Effector memory CD4-positive, alpha-beta T cell (primary cell): Measurements from ENCODE around the gene COL16A1.
A peak's percentile ranks its signal among the peaks of the same experiment; 100 is the strongest.

Experiments
- DNase-seq, 3 donors: peaks; one replicate each; pipeline ENCODE4 v3.0.0-alpha.2; 2020
- H3K27ac ChIP-seq: 2 replicates; pipeline ENCODE4 v1.7.0; 2013; ENCODE audit warnings: mild to moderate bottlenecking, low read length, moderate library complexity; ENCODE audit not compliant: insufficient read depth, poor library complexity, severe bottlenecking
- H3K27me3 ChIP-seq: replicated peaks from 2 replicates; pipeline ENCODE4 v1.7.0; 2013; ENCODE audit warnings: mild to moderate bottlenecking, low read length; ENCODE audit not compliant: insufficient read depth, control insufficient read depth, poor library complexity, severe bottlenecking
- H3K36me3 ChIP-seq: 2 replicates; pipeline ENCODE4 v1.7.0; 2013; ENCODE audit warnings: mild to moderate bottlenecking, low read length, moderate library complexity; ENCODE audit not compliant: control insufficient read depth, insufficient read depth
- H3K4me1 ChIP-seq: 2 replicates; pipeline ENCODE4 v1.7.0; 2013; ENCODE audit warnings: low read length, mild to moderate bottlenecking; ENCODE audit not compliant: control insufficient read depth, insufficient read depth, poor library complexity, severe bottlenecking
- H3K4me3 ChIP-seq: 2 replicates; pipeline ENCODE4 v1.7.0; 2013; ENCODE audit warnings: low read length, low read depth, mild to moderate bottlenecking; ENCODE audit not compliant: insufficient read depth, poor library complexity, severe bottlenecking
- H3K9me3 ChIP-seq: 2 replicates; pipeline ENCODE4 v1.7.0; 2013; ENCODE audit warnings: mild to moderate bottlenecking, low read length, moderate library complexity; ENCODE audit not compliant: control insufficient read depth

COL16A1 gene

DNA sequence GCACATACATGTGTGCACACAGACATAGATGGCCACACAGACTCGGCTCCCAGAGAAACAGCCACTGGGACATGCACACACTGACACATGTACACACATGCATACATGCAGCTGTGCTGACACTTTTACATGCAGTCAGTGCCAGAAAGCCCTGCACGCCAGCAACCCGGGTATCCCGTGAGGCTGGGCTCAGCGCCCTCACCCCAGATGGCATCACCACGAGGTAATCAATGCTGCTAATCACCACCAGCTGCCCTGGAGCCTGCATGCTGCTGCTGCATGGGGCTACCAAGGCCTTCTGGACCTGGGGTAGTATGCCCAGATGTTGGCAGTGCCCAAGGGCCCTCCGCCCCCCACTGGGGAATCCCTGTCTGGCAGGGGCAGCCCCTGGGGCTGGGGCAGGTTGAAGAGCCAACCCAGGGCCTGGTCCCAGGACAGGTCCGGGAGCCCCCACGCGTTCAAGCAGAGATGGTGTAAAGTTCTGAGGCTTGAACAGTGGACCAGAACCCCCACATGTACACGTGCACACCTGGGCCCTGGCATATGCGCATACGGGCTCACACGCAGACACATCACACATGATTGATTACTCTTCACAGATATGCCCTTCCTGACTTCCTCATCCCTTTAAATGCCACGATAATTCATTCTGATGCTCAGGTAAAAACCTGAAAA, 2.7 kb upstream of the COL16A1 start:
- Histone ChIP-seq H3K4me3 (no peak overlapping the region), H3K9me3 (no peaks in the 10 kb centered on the region), H3K36me3 (no peaks in the 10 kb centered on the region), H3K27ac (no peak overlapping the region), H3K4me1 (peaks cover 13% of the 10 kb centered on the region), H3K27me3 (peaks cover 2% of the 10 kb centered on the region)
- no peak for DNase-seq

DNA sequence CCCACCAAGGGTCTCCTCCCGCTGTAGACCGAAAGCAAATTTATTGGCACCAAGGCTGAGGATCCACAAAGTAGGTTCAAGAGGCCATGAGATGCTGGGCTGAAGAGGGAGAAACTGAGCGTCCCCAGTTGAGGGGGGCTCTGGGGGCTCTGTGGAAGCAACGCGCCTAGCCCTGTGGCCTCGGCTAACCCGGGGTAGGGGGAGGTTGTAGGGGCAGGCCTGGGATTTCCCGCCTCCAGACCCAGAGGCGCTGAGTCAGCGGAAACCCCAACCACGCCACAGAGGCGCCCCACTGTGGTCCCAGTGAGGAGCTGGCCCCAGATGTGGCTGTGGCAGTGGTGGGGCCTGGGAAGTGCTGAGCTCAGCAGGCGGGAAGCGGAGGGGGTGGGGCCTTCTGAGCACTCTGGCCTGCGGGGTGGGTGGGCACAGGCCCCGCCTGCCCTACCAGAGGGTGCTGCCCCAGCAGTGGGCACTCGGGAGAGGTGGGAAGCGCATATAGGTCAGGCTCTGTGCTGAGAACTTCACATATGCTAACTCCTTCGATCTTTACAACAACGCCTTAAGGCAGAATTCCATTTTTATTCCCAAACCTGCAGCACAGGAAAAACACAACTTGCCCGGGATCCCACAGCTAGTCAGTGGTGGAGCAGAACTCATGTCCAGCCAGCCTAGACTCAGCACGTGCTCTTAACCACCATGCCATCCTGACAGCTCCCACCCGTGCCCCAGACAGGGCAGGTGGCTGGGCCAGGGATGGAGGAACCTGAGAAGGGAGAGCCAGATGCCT, 1.5 kb upstream of the COL16A1 start:
- peak; percentile 42 to 52 (median 43) for DNase-seq
- no peak overlapping the region for H3K4me3 ChIP-seq
- no peaks in the 10 kb centered on the region for H3K9me3 ChIP-seq
- H3K27ac ChIP-seq, result no peak overlapping the region
- peaks cover 13% of the 10 kb centered on the region for H3K4me1 ChIP-seq
- H3K36me3 ChIP-seq, result no peaks in the 10 kb centered on the region
- peaks cover 2% of the 10 kb centered on the region for H3K27me3 ChIP-seq

DNA sequence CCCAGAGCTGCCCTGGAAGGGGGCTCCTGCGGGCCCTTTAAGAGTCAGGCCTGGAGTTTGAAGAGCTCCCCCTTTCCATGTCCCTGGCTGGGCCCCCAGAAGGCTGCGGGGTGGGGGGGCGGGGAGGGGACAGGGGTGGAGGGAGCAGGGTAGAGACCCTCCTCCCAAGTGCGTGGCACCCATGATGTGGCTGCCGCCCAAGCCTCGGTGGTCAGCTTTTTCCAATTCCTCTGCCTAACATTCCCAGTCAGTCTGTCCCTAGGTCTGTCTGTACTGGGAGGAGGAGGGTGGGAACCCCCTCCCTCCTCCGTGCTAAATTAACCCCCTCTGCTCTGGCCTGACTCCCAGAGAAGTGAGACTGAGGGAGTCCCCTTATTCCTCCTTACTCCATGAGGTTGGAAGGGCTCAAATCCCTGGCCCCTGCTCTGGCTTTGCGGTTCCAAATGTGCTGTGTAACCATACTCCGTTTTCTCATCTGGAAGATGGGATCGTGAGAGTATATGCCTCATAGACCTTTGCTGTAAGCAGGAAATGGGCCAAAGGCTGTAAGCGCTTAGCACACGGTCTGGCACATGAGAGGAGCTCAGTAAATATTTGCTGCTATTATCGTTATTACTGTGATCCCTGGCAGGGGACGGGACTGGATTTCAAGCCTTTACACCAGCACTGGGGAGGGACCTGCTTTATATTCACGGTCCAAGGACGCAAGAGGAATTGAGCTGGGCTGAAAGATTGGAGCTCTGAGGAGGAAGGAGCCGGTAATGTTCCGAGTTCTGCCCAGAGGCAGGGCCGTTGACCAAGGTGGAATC, 658 bp upstream of the COL16A1 start:
- H3K36me3 ChIP-seq, result no peaks in the 10 kb centered on the region
- H3K9me3 ChIP-seq, result no peaks in the 10 kb centered on the region
- no peak overlapping the region for H3K4me3 ChIP-seq
- peaks cover 18% of the 10 kb centered on the region for H3K4me1 ChIP-seq
- peaks cover 2% of the 10 kb centered on the region for H3K27me3 ChIP-seq
- no peak overlapping the region for H3K27ac ChIP-seq
- no peak for DNase-seq

DNA sequence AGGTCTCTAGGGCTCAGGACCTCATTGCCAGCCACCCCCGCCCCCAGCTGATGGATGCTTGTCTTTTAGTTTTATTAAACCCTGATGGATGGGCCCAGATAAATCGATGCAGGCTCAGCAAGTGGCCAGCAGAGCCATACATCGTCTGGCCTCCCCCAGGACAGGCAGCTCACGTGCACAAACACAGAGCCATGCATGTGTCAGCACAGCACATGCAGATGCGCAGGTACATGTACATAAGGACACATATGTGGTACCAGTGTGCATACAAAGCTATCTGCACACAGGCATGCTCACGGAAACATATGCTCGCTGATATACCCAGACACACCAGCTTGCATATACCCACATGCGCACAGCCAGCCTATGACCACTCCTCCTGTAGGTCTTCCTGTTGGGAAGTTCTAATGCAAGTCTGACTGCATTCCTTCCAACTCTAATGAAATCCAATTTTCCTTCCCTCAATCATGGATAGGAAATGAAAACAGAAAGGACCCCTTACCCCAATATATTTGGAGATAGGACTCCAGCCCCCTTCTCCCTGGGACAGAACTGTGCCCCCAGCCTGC, 897 bp downstream of the COL16A1 start:
- no peaks in the 10 kb centered on the region for H3K9me3 ChIP-seq
- H3K27ac ChIP-seq, result no peak overlapping the region
- H3K36me3 ChIP-seq, result no peaks in the 10 kb centered on the region
- no peak overlapping the region for H3K4me3 ChIP-seq
- DNase-seq, result no peak
- peaks cover 2% of the 10 kb centered on the region for H3K27me3 ChIP-seq
- H3K4me1 ChIP-seq, result peaks cover 24% of the 10 kb centered on the region

GRCh38 chr1:31701091-31701736, 2.6 kb downstream of the COL16A1 start:
- H3K4me3 ChIP-seq, result no peak overlapping the region
- no peak overlapping the region for H3K27ac ChIP-seq
- H3K4me1 ChIP-seq, result peaks cover 24% of the 10 kb centered on the region
- DNase-seq, result no peak
- no peaks in the 10 kb centered on the region for H3K36me3 ChIP-seq
- H3K9me3 ChIP-seq, result no peaks in the 10 kb centered on the region
- H3K27me3 ChIP-seq, result peaks cover 2% of the 10 kb centered on the region

GRCh38 chr1:31700468-31701090, 3.2 kb downstream of the COL16A1 start:
- Histone ChIP-seq H3K9me3 (no peaks in the 10 kb centered on the region), H3K4me3 (no peak overlapping the region), H3K27ac (no peak overlapping the region), H3K36me3 (no peaks in the 10 kb centered on the region), H3K27me3 (peaks cover 2% of the 10 kb centered on the region), H3K4me1 (peaks cover 24% of the 10 kb centered on the region)
- DNase-seq, result no peak

DNA sequence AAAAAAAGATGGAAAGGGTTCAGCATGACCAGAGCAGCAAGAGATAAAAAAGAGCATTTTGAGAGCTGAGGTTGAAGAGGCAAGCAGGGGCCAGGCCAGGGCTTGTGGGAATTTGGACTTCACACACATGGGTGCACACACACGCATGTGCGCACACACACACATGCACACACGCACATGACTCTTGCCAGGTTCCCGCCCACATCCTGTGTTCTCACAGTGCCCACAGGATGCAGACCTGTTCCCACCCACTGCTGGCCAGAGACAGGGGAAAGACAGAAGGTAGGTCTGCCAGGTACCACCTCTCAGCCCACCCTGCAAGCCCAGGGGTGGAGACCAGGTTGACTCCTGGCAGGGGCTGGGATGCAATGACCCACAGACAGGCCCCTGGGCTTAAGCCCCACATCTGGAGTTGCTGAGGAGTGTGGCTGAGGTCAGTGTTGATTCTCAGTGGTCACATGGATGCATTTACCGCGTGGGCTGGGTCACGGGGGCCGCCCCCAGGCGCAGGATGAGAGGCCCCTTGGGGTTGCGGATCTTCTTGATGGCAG, 4.4 kb downstream of the COL16A1 start:
- no peaks in the 10 kb centered on the region for H3K36me3 ChIP-seq

GRCh38 chr1:31697369-31697984, 6.3 kb downstream of the COL16A1 start:
- Histone ChIP-seq H3K4me3 (no peak overlapping the region), H3K27me3 (no peaks in the 10 kb centered on the region), H3K36me3 (no peaks in the 10 kb centered on the region), H3K9me3 (no peaks in the 10 kb centered on the region), H3K4me1 (peaks cover 11% of the 10 kb centered on the region), H3K27ac (no peak overlapping the region)
- DNase-seq, result no peak

More for the DNA sequence above, 4.4 kb downstream of the COL16A1 start:
- Histone ChIP-seq H3K4me3 (no peak overlapping the region), H3K9me3 (no peaks in the 10 kb centered on the region), H3K27me3 (peaks cover under 1% of the 10 kb centered on the region), H3K4me1 (peaks cover 12% of the 10 kb centered on the region), H3K27ac (no peak overlapping the region)
- DNase-seq, result no peak

DNA sequence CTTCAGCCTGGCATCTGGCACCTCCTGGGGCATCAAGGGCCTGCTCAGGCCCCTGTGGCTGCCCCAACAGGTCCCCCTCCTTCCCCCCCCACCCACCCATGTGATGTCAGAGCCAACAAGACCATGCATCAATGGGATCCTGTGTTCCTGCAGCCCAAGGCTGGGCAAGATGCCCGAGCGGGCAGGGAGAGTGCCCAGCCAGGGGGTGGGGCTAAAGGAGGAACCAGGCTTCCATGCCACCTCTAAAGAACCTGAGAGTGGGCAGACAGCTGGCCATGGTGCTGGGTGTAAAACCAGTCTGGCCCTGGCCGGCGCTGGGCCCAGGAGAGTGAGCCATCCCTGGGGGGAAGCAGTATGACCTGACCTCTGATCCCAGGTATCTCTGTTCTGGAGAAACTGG, 7.6 kb downstream of the COL16A1 start:
- peaks cover 11% of the 10 kb centered on the region for H3K4me1 ChIP-seq
- H3K4me3 ChIP-seq, result no peak overlapping the region
- no peak for DNase-seq
- no peaks in the 10 kb centered on the region for H3K36me3 ChIP-seq
- H3K9me3 ChIP-seq, result no peaks in the 10 kb centered on the region
- no peaks in the 10 kb centered on the region for H3K27me3 ChIP-seq
- no peak overlapping the region for H3K27ac ChIP-seq
